Hematopoietic multipotent progenitor cell treated with erythropoietin and hydrocortisone succinate and interleukin-3 and kit ligand, for 8 days (in vitro differentiated cells): ENCODE data around the gene KRTCAP3.
A peak's percentile ranks its signal among the peaks of the same experiment; 100 is the strongest.

Experiments
- DNase-seq: peaks from one replicate; pipeline ENCODE4 v3.0.0-alpha.2; 2015

Gene KRTCAP3

GRCh38 chr2:27441226-27441926 is 805 bp upstream of the KRTCAP3 start:
- DNase-seq = peak; percentile 95

- peak; percentile 32 for DNase-seq
Observed at GRCh38 chr2:27442920-27443282, 720 bp downstream of the KRTCAP3 start.

- no peak for DNase-seq
Observed at GRCh38 chr2:27445155-27445554, 3.0 kb downstream of the KRTCAP3 start.

- no peak for DNase-seq
Observed at GRCh38 chr2:27445615-27446014, 3.4 kb downstream of the KRTCAP3 start.

- no peak for DNase-seq
Observed at GRCh38 chr2:27446057-27446456, 3.9 kb downstream of the KRTCAP3 start.

- DNase-seq = no peak
Observed at GRCh38 chr2:27448381-27448780, 6.2 kb downstream of the KRTCAP3 start.

- DNase-seq = no peak
Observed at GRCh38 chr2:27451095-27451494, 8.9 kb downstream of the KRTCAP3 start.

- DNase-seq = no peak
Observed at GRCh38 chr2:27453968-27454367, 11.8 kb downstream of the KRTCAP3 start.

- peak; percentile 85 for DNase-seq
Observed at GRCh38 chr2:27461118-27461517, 18.9 kb downstream of the KRTCAP3 start.

GRCh38 chr2:27464443-27464842 is 22.3 kb downstream of the KRTCAP3 start:
- DNase-seq = no peak

- DNase-seq = peak; percentile 21
Observed at GRCh38 chr2:27471961-27472360, 29.8 kb downstream of the KRTCAP3 start.

GRCh38 chr2:27485496-27485895 is 43.3 kb downstream of the KRTCAP3 start:
- DNase-seq = no peak

GRCh38 chr2:27489118-27489497 is 46.9 kb downstream of the KRTCAP3 start:
- DNase-seq = peak; percentile 59

GRCh38 chr2:27489498-27490397 is 47.6 kb downstream of the KRTCAP3 start, which contains the start of gene IFT172:
Gene IFT172, minus strand, starts transcription at chr2:27489743. Its CDS starts 90 bp downstream, at chr2:27489653.
- peak; percentile 100 for DNase-seq

- DNase-seq = no peak
Observed at GRCh38 chr2:27492557-27492956, 50.4 kb downstream of the KRTCAP3 start.

GRCh38 chr2:27493948-27494283 is 51.7 kb downstream of the KRTCAP3 start:
- no peak for DNase-seq
